NCI-H345 (cell line): ENCODE data around the gene UBXN4.
"Not testable (repeated sequence)": the region's sequence is repeated elsewhere in the genome, so short reads cannot be mapped to it uniquely, and the experiment has no call there.

Experiments
- DNase-seq: peaks from one replicate; lab custom pipeline; 2025; lab: John Stamatoyannopoulos, UW

Gene UBXN4

DNA sequence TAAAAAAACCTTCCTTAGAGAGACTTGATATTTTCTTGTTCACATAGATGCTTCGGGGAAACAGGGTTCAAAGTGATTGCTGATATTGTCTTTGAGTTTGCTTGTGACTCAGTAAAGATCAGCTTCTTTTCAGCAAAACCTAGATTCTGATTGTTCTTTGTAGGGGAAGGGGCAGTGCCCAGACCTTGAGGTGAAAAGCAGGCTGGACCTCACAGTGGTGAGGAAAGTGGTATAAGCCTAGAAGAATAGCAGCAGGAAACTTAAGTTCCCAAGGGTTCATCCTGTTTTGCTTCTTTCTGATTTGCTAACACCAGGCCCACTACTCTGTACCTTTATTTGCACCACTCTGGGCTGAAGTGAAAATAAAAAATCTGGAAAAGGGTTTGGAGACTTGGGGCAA lies 20.9 kb downstream of the UBXN4 start:
- DNase-seq = no peak

DNA sequence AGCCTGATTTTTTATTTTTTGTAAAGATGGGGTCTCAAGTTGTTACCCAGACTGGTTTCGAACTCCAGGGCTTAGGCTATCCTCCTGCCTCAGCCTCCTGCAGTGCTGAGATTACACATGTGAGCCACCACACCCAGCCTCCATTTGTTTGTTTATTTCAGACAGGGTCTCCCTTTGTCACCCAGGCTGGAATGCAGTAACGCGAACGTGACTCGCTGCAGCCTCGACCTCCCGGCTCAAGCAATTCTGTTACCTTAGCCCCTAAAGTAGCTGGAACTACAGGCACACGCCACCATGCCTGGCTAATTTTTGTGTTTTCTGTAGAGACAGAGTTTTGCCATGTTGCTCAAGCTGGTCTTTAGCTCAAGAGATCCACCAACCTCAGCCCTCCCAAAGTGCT lies 27.2 kb downstream of the UBXN4 start:
- no peak for DNase-seq

DNA sequence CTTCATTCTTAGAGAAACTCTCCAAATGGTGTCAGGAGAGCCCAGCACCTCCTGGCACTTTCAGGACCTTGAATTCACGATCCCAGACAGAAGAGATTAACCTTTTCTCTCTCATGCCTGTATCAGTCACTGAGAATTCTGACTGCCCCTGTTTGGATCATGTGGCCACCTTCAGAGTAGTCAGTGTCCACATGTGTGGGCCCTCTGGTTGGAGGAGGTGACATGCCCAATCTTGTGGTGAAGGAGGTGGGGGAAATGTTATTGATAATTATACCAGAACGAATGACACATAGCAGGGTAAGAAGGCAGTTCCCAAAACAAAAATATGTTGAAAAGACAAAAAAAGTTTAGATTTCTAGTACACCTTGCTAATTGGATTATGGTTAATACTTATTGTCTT lies 31.7 kb downstream of the UBXN4 start:
- DNase-seq = no peak

- no peak for DNase-seq
Measured at GRCh38 chr2:135773917-135774316, 32.3 kb downstream of the UBXN4 start.

DNA sequence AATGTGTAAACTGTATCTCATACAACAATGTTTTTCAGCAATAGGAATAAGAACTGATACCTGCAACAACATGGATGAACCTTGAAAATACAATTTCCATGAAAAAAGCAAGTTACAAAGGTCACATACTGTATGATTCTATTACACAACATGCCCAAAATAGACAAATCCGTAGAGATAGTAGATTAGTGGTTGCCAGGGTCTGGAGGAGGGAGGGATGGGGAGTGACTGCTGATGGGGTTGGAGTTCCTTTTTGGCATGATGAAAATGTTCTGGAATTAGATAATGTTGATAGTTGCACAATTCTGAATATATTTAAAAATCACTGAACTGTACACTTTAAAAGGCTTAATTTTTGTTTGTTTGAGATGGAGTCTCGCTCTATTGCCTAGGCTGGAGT lies 33.8 kb downstream of the UBXN4 start:
- no peak for DNase-seq

DNA sequence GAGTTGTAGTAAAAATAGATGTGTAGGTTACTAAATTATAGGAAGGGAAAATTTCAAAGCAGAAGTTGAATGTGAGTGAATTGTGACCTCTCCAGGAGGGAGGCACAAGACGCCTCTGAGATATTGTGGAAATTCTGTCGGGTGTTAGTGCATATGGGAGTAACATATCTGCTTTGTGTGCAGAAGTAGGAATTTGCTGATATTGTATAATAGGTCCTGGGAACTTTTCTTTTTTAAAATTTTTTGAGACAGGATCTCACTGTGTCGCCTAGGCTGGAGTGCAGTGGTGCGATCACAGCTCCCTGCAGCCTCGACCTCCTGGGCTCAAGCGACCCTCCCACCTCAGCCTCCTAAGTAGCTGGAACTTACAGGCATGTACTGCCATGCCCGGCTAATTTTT lies 34.7 kb downstream of the UBXN4 start:
- no peak for DNase-seq

DNA sequence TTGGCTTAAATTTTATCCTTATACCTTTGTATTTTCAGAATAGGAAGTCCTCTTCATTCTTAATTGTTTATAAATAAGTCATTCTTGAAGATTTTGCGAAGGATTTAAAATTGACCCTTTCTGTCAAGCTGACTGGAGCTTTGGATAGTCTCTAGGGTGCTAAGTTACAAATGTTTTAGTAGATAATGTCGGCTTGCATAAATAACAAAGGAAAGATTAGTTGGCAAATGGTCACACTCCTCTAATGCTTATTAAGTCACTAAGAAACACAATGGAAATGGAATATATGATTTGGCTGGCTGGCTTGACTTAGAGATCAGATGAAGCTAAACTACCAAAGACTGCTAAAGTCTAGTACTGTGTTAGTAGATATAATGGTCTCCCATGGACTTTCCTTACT lies 40.6 kb downstream of the UBXN4 start:
- DNase-seq = no peak

GRCh38 chr2:135783439-135783838 lies 41.8 kb downstream of the UBXN4 start:
- DNase-seq = no peak

DNA sequence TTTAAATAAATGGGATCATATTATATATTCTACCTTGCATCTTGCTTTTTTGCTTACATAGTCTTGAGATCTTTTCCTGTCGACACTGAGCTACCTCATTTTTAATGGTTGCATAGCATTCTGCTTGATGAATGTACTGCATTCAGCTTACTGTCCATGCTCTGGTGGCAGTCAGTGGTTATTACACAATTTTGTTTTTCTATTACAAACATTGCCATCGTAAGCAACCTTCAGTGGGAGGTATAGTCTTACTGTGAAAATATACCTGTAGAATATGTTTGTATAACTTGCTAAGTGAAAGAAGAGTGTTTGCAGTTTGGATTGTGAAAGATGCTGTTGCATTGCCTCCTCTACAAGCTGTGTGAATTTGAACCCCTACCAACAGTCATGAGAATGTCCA lies 43.4 kb downstream of the UBXN4 start:
- DNase-seq = no peak

DNA sequence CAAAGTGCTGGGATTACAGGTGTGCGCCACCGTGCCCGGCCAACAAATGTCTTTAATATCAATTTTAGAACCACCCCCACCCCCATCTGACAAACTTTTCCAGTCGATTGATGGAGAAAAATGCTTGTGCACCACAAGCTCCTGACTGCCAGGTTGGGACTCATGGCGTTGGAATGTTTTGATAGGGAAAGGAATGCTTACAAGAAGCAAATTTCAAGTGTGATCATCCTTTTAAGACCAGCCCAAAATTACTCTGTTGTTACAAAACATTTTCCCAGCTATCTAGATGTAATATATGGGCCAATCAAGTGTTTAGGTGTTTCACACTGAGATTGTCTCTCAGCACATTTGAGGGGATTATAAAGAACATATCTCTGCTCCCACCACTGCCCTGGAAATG lies 45.2 kb downstream of the UBXN4 start:
- DNase-seq = no peak

GRCh38 chr2:135790423-135790822 lies 48.8 kb downstream of the UBXN4 start:
- no peak for DNase-seq

- DNase-seq = no peak
Measured at GRCh38 chr2:135791418-135792190, 49.9 kb downstream of the UBXN4 start.

- no peak for DNase-seq
Measured at GRCh38 chr2:135792401-135793150, 50.9 kb downstream of the UBXN4 start.

- not testable (repeated sequence) for DNase-seq
Measured at GRCh38 chr2:135795641-135796040, 54.0 kb downstream of the UBXN4 start.

DNA sequence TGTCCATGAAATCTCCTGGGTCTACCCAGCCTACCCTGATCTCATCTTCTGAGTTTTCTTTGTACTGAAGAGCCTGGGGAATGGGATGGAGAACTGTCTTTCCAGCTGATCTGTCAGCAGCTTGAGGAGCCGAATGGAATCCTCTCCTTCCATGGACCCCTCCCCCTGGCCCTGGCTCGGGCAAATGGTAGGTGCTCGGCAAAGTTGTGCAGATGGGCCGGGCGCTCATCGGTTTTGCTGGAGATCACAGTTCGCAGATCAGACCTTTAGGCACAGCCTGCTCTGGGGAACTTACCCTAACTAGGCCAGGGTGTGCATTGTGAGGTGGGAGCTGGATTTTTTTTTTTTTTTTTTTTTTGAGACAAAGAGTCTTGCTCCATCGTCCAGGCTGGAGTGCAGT lies 55.0 kb downstream of the UBXN4 start:
- DNase-seq = no peak

DNA sequence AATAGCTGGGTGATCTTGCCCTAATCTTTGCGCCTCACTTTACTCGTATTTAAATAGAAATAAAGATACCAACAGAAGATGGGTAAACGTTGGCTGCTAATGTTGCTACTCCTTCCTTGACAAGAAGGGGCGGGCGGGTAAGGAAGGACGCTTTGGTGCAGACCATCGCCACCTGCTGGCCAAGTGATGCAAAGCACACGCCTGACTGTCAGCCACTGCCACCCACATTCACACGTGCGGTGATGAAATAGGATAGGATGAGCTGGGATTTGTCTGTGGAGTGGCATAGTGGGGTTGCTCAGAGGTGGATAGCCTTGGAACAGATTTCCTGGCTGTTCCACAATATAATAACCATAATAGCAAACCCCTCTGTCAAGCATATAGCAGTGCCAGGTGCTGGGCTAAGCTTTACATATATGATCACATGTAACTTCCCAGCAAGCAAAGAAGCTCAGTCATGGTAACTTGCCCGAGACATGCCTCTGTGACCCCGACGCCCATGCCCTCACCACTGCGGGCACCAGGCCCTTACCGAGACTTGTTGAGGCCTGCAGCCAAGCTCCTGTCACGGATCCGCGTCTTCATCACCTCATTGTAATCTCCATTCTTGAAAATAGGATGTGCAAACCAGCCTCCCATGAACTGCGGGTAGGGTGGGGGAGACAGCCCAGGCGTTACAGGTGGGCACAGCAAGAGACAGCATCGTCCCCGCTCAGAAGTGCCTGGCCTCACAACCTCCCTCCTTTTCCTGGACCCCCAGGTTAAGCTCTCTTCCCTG lies 56.0 kb downstream of the UBXN4 start:
- peak; percentile 52 for DNase-seq

GRCh38 chr2:135798275-135798705 lies 56.6 kb downstream of the UBXN4 start:
- no peak for DNase-seq

- DNase-seq = no peak
Measured at GRCh38 chr2:135798762-135799161, 57.1 kb downstream of the UBXN4 start.

- no peak for DNase-seq
Measured at GRCh38 chr2:135799738-135800137, 58.1 kb downstream of the UBXN4 start.

GRCh38 chr2:135800513-135801460 lies 59.1 kb downstream of the UBXN4 start:
- no peak for DNase-seq

DNA sequence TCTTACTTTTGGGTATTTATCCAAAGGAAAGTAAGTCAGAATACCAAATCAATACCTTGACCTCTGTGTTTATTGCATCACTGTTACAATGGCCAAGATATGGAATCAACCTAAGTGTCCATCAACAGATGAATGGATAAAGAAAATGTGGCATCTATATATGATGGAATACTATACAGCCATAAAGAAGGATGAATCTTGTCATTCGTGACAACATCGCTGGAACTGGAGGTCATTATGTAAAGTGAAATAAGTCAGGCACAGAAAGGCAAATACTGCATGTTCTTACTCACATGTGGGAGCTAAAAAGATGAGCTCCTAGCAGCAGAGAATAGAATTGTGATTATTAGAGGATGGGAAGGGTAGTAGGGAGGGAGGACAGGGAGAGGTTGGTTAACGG lies 60.7 kb downstream of the UBXN4 start:
- no peak for DNase-seq

- no peak for DNase-seq
Measured at GRCh38 chr2:135803278-135803677, 61.6 kb downstream of the UBXN4 start.
